ENCODE data around the gene ARSJ. TPM values are rescaled to one million over a fixed set of nuclear protein-coding genes. Genes with fewer than 3 reads are reported as not detected.

The ARSJ gene
- total RNA-seq, 6 donors from 2014 or later, result 5.4 to 29.3 (median 14.8) TPM

GRCh38 chr4:113866611-113867010, 112.8 kb downstream of the ARSJ start:
- ATAC-seq (ENCODE audit: low FRiP score in 2 of 2) (no peak), DNase-seq (no peak)
- no peaks in the 10 kb centered on the region for H3K4me1 ChIP-seq
- H3K27me3 ChIP-seq, result no peaks in the 10 kb centered on the region
- H3K4me3 ChIP-seq, result no peak overlapping the region
- H3K27ac ChIP-seq, result no peak overlapping the region
- H3K9me3 ChIP-seq, result no peaks in the 10 kb centered on the region
- no peak for TF ChIP-seq CTCF (IDR thresholded peaks at IDR 0.05)
- TF ChIP-seq POLR2AphosphoS5 (IDR thresholded peaks at IDR 0.05), result no peak
- TF ChIP-seq EP300 (IDR thresholded peaks at IDR 0.05), result no peak
- TF ChIP-seq POLR2A (IDR thresholded peaks at IDR 0.05), result no peak
- WGBS, 2 donors, result 65 to 91% methylated on average over 2 of the region's 2 CpGs
- no peaks in the 10 kb centered on the region for H3K36me3 ChIP-seq

- Histone ChIP-seq H3K9me3 (no peaks in the 10 kb centered on the region), H3K36me3 (no peaks in the 10 kb centered on the region), H3K27me3 (no peaks in the 10 kb centered on the region), H3K4me3 (no peak overlapping the region), H3K4me1 (no peaks in the 10 kb centered on the region), H3K27ac (no peak overlapping the region)
- no peak for DNase-seq
- TF ChIP-seq POLR2AphosphoS5 (IDR thresholded peaks at IDR 0.05) (no peak), EP300 (IDR thresholded peaks at IDR 0.05) (no peak), CTCF (IDR thresholded peaks at IDR 0.05) (no peak), POLR2A (IDR thresholded peaks at IDR 0.05) (no peak)
- ATAC-seq (ENCODE audit: low FRiP score in 2 of 2), result no peak
- 54 to 71% methylated on average over 1 of the region's 1 CpG for whole genome bisulfite sequencing, 2 donors
Observed at GRCh38 chr4:113858924-113859323, 120.5 kb downstream of the ARSJ start.

- WGBS, 2 donors, result 69 to 96% methylated on average over 4 to 5 of the region's 5 CpGs
- Histone ChIP-seq H3K27ac (no peak overlapping the region), H3K4me3 (no peak overlapping the region), H3K4me1 (peaks cover 0 to 3% (median 0%) of the 10 kb centered on the region in 4 donors), H3K27me3 (no peaks in the 10 kb centered on the region), H3K36me3 (no peaks in the 10 kb centered on the region), H3K9me3 (no peaks in the 10 kb centered on the region)
- TF ChIP-seq EP300 (IDR thresholded peaks at IDR 0.05), result no peak
- no peak for TF ChIP-seq POLR2A (IDR thresholded peaks at IDR 0.05)
- TF ChIP-seq CTCF (IDR thresholded peaks at IDR 0.05), result no peak
- DNase-seq (no peak), ATAC-seq (ENCODE audit: low FRiP score in 2 of 2) (no peak)
Observed at GRCh38 chr4:113851816-113852215, 127.6 kb downstream of the ARSJ start.

Other genes with a start within 250 kb of the ARSJ start
- gene CAMK2D, start 217.9 kb downstream of the ARSJ start, total RNA-seq, result 10 to 100 TPM; 41.0 to 75.8 (median 51.9) TPM